Activated T-helper 17 cell treated with anti-CD3 and anti-CD28 coated beads, Interleukin-2, amount 50 U/mL, for 72 hours (primary cell): ENCODE data around the gene UCKL1. TPM values are rescaled to one million over a fixed set of nuclear protein-coding genes. Genes with fewer than 3 reads are reported as not detected.
"Not testable (repeated sequence)": the region's sequence is repeated elsewhere in the genome, so short reads cannot be mapped to it uniquely, and the experiment has no call there.

Experiments
- ATAC-seq: fragments of 150-1000 bp; cut with Tn5 transposase; replicated peaks from 2 replicates; pipeline ENCODE4 v1.10.0; 2021; ENCODE audit warnings: mild to moderate bottlenecking, moderate library complexity
- H3K27ac Mint-ChIP-seq: one replicate; pipeline ENCODE4 v1.8.0; 2022; ENCODE audit warnings: mixed read lengths
- H3K27me3 Mint-ChIP-seq: one replicate; pipeline ENCODE4 v1.8.0; 2022; ENCODE audit warnings: mixed read lengths
- H3K36me3 Mint-ChIP-seq: one replicate; pipeline ENCODE4 v1.8.0; 2022; ENCODE audit warnings: low read depth, mild to moderate bottlenecking, mixed read lengths
- H3K4me1 Mint-ChIP-seq: one replicate; pipeline ENCODE4 v1.8.0; 2022; ENCODE audit warnings: mixed read lengths
- H3K4me3 Mint-ChIP-seq: one replicate; pipeline ENCODE4 v1.8.0; 2022; ENCODE audit warnings: mild to moderate bottlenecking, mixed read lengths
- H3K9me3 Mint-ChIP-seq: one replicate; pipeline ENCODE4 v1.8.0; 2022; ENCODE audit warnings: mixed read lengths
- total RNA-seq, 2 donors: library from RNA; stranded (reverse); gene quantifications; one replicate each; pipeline ENCODE4 v1.2.3, GENCODE V29; 2022

Gene UCKL1
- total RNA-seq, 2 donors from 2014 or later = 27.5 to 36.2 TPM

- Mint-ChIP-seq H3K4me1 (no peaks in the 10 kb centered on the region), H3K27me3 (no peaks in the 10 kb centered on the region), H3K9me3 (no peaks in the 10 kb centered on the region), H3K27ac (no peak overlapping the region), H3K36me3 (peaks cover 83% of the 10 kb centered on the region), H3K4me3 (no peak overlapping the region)
- ATAC-seq = no peak
Observed at GRCh38 chr20:63933646-63934045, 22.6 kb downstream of the UCKL1 start.

DNA sequence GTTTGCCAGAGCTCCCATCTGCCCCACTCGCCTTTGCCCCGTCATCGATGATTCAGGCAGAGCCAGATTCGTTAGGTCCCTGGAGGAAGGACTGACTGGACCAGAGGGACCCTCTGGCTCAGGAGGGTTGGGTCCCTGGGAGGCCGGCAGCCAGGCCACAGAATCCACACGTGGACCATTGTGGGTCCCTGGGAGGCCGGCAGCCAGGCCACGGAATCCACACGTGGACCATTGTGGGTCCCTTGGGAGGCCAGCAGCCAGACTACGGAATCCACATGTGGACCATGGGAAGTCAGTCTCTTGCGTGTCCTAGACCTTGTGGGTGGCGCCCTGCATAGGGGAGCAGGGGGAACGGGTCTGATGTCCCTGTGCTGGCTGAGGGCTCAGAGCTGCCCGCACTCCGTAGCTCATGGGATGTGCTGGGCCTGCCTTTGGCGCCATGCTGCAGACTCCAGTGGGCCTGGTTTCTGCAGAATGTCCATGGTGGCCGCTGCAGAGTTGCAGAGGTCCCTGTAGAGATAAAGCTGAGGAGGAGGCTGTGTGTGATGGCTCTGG is 23.5 kb downstream of the UCKL1 start:
- Mint-ChIP-seq H3K27ac (no peak overlapping the region), H3K36me3 (peaks cover 89% of the 10 kb centered on the region)
- no peak for ATAC-seq

DNA sequence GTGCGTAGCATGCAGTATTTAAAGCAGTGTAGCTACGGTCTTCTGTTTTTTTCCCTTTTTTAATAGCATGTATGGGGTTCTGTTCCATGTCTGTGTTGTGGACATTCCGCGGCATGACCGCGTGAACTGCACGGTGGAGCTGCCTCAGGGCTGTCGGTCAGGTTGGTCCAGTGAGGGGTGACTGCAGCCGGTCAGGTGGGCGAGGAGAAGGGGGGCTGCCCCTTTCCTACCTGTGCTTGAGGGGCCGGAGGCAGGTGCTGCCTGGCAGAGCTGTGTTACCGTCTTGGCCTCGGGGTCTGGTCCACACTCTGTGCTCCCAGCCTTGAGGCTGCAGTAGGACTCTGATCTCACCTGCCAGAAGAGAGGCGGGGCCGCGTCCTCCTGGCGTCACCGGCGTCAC is 24.5 kb downstream of the UCKL1 start:
- ATAC-seq = no peak
- Mint-ChIP-seq H3K9me3 (no peaks in the 10 kb centered on the region), H3K36me3 (peaks cover 92% of the 10 kb centered on the region), H3K4me1 (no peaks in the 10 kb centered on the region), H3K27me3 (no peaks in the 10 kb centered on the region), H3K27ac (no peak overlapping the region), H3K4me3 (no peak overlapping the region)

More for the DNA sequence above, 23.5 kb downstream of the UCKL1 start:
- no peaks in the 10 kb centered on the region for H3K27me3 Mint-ChIP-seq
- H3K4me1 Mint-ChIP-seq = no peaks in the 10 kb centered on the region
- no peaks in the 10 kb centered on the region for H3K9me3 Mint-ChIP-seq
- no peak overlapping the region for H3K4me3 Mint-ChIP-seq

- Mint-ChIP-seq H3K27ac (peak overlapping the region; percentile 76), H3K4me3 (no peak overlapping the region), H3K36me3 (peaks cover 92% of the 10 kb centered on the region), H3K4me1 (peaks cover 5% of the 10 kb centered on the region), H3K9me3 (no peaks in the 10 kb centered on the region), H3K27me3 (no peaks in the 10 kb centered on the region)
- no peak for ATAC-seq
Observed at GRCh38 chr20:63930971-63931553, 25.2 kb downstream of the UCKL1 start.

- not testable (repeated sequence) for ATAC-seq, H3K27ac Mint-ChIP-seq, H3K4me3 Mint-ChIP-seq, H3K27me3 Mint-ChIP-seq, H3K4me1 Mint-ChIP-seq, H3K9me3 Mint-ChIP-seq
- peaks cover 87% of the 10 kb centered on the region for H3K36me3 Mint-ChIP-seq
Observed at GRCh38 chr20:63929473-63929883, 26.7 kb downstream of the UCKL1 start.

GRCh38 chr20:63929071-63929470 is 27.1 kb downstream of the UCKL1 start:
- no peak overlapping the region for H3K4me3 Mint-ChIP-seq
- peaks cover 85% of the 10 kb centered on the region for H3K36me3 Mint-ChIP-seq
- peaks cover 5% of the 10 kb centered on the region for H3K4me1 Mint-ChIP-seq
- no peak for ATAC-seq
- no peak overlapping the region for H3K27ac Mint-ChIP-seq
- no peaks in the 10 kb centered on the region for H3K27me3 Mint-ChIP-seq
- no peaks in the 10 kb centered on the region for H3K9me3 Mint-ChIP-seq

DNA sequence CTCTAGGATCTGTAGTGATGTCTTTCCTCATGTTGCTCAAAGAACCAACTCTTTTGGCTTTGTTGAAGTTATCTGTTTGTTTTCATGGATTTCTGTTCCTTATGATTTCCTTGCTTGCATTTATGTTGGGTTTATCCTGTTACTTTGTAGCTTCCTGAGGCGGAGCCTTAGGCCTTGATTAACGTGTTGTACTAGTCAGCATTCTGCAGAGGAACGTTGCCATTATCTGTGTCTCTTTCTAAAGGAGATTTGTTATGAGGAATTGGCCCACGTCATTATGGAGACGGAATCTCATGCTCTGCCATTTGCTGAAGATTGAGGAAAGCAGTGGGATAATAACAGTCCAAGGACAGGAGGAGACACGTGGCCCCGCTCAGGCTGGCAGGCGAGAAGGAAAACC is 29.9 kb downstream of the UCKL1 start:
- Mint-ChIP-seq H3K36me3 (peaks cover 84% of the 10 kb centered on the region), H3K9me3 (no peaks in the 10 kb centered on the region), H3K27me3 (no peaks in the 10 kb centered on the region), H3K27ac (peak overlapping the region; percentile 19), H3K4me1 (peaks cover 5% of the 10 kb centered on the region), H3K4me3 (no peak overlapping the region)
- no peak for ATAC-seq

DNA sequence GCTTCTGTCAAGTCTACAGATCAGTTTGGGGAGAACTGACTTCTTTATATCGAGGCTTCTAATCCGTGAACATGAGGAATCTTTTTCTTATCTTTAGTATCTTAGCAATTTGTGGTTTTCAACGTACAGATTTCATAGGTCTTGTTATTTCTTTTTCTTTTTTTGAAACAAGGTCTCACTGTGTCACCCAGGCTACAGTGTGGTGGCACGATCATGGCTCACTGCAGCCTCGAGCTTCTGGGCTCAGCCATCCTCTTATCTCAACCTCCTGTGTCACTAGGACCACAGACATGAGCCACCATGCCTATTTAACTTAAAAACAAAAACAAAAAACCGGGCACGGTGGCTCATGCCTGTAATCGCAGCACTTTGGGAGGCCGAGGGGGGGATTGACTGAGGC is 32.0 kb downstream of the UCKL1 start:
- no peaks in the 10 kb centered on the region for H3K9me3 Mint-ChIP-seq
- no peaks in the 10 kb centered on the region for H3K27me3 Mint-ChIP-seq
- peaks cover 71% of the 10 kb centered on the region for H3K36me3 Mint-ChIP-seq
- peak overlapping the region; percentile 26 for H3K27ac Mint-ChIP-seq
- H3K4me3 Mint-ChIP-seq = no peak overlapping the region
- peaks cover 5% of the 10 kb centered on the region for H3K4me1 Mint-ChIP-seq
- ATAC-seq = no peak

- no peaks in the 10 kb centered on the region for H3K27me3 Mint-ChIP-seq
Observed at GRCh38 chr20:63923651-63924050, 32.6 kb downstream of the UCKL1 start.

GRCh38 chr20:63920226-63920625 is 36.0 kb downstream of the UCKL1 start:
- Mint-ChIP-seq H3K4me3 (no peak overlapping the region), H3K9me3 (no peaks in the 10 kb centered on the region), H3K4me1 (peaks cover 4% of the 10 kb centered on the region), H3K36me3 (peaks cover 61% of the 10 kb centered on the region), H3K27me3 (no peaks in the 10 kb centered on the region), H3K27ac (no peak overlapping the region)
- no peak for ATAC-seq

More at GRCh38 chr20:63923651-63924050, 32.6 kb downstream of the UCKL1 start:
- ATAC-seq = no peak
- peak overlapping the region; percentile 26 for H3K27ac Mint-ChIP-seq
- H3K4me1 Mint-ChIP-seq = peaks cover 5% of the 10 kb centered on the region
- no peaks in the 10 kb centered on the region for H3K9me3 Mint-ChIP-seq
- H3K36me3 Mint-ChIP-seq = peaks cover 71% of the 10 kb centered on the region
- H3K4me3 Mint-ChIP-seq = no peak overlapping the region

GRCh38 chr20:63919130-63919529 is 37.1 kb downstream of the UCKL1 start:
- Mint-ChIP-seq H3K27ac (no peak overlapping the region), H3K36me3 (peaks cover 65% of the 10 kb centered on the region), H3K9me3 (no peaks in the 10 kb centered on the region), H3K27me3 (no peaks in the 10 kb centered on the region), H3K4me1 (peaks cover 4% of the 10 kb centered on the region), H3K4me3 (no peak overlapping the region)
- no peak for ATAC-seq

DNA sequence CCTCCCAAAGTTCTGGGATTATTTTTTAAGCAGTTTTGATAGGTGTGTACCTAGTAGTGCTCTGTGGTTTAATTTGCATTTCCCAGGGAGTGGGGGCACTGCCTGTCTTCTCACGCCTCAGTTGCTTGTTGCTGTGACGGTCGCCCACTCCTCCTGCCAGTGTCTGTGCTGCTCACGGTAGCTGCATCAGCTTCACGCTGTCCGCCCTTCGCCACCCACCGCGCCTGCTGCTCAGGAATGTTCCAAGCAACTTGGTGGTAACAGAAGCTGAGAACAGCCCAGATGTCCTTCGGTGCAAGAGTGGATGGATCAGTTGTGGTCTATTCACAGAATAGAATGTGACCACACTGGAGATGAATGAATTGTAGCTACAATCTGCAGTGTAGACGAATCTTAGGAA is 38.4 kb downstream of the UCKL1 start:
- Mint-ChIP-seq H3K9me3 (no peaks in the 10 kb centered on the region), H3K27me3 (no peaks in the 10 kb centered on the region), H3K4me3 (no peak overlapping the region), H3K36me3 (peaks cover 59% of the 10 kb centered on the region), H3K4me1 (peaks cover 9% of the 10 kb centered on the region), H3K27ac (no peak overlapping the region)
- no peak for ATAC-seq

- not testable (repeated sequence) for H3K27ac Mint-ChIP-seq, H3K9me3 Mint-ChIP-seq, ATAC-seq, H3K27me3 Mint-ChIP-seq, H3K4me3 Mint-ChIP-seq
- peaks cover 57% of the 10 kb centered on the region for H3K36me3 Mint-ChIP-seq
- H3K4me1 Mint-ChIP-seq = peaks cover 10% of the 10 kb centered on the region
Observed at GRCh38 chr20:63916371-63916939, 39.8 kb downstream of the UCKL1 start.

DNA sequence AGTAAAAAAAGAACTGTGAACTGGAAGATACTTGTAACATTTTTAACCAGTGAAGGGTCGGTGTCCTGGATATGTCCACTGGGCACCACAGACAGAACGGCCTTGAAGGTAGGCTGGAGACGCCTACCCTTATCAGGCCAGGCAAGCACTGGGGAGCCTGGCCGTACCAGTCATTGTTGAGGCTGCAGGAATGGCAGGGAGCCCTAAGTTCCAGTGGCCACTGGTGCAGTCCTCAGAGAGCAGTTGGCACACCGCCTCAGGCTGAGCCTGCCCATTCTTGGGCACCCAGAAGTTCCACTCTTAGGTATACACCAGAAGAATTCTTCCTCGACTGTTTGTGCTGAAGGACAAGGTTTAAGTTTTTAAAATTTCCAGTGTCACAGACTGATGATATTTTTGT is 40.7 kb downstream of the UCKL1 start:
- no peak for ATAC-seq
- no peak overlapping the region for H3K27ac Mint-ChIP-seq
- no peaks in the 10 kb centered on the region for H3K9me3 Mint-ChIP-seq
- no peak overlapping the region for H3K4me3 Mint-ChIP-seq
- H3K27me3 Mint-ChIP-seq = no peaks in the 10 kb centered on the region
- peaks cover 16% of the 10 kb centered on the region for H3K4me1 Mint-ChIP-seq
- H3K36me3 Mint-ChIP-seq = peaks cover 57% of the 10 kb centered on the region

- Mint-ChIP-seq H3K27ac (no peak overlapping the region), H3K4me3 (no peak overlapping the region), H3K27me3 (no peaks in the 10 kb centered on the region), H3K9me3 (no peaks in the 10 kb centered on the region), H3K4me1 (peaks cover 22% of the 10 kb centered on the region), H3K36me3 (peaks cover 61% of the 10 kb centered on the region)
- no peak for ATAC-seq
Observed at GRCh38 chr20:63913768-63914167, 42.4 kb downstream of the UCKL1 start.
